ENCODE results near the gene PIGC. TPM values are rescaled to one million over a fixed set of nuclear protein-coding genes. Genes with fewer than 3 reads are reported as not detected.
A peak's percentile ranks its signal among the peaks of the same experiment; 100 is the strongest.

PIGC gene
- total and polyA plus RNA-seq, 9 donors, result 22.7 to 31.6 (median 26.0) TPM

- H3K4me1 ChIP-seq (ENCODE audit: control insufficient read depth, insufficient read depth, low read length), result peaks cover 5% of the 10 kb centered on the region
- no peaks in the 10 kb centered on the region for H3K36me3 ChIP-seq (ENCODE audit: control insufficient read depth, insufficient read depth, low read length)
- H3K4me3 ChIP-seq (ENCODE audit: low read length), result no peak overlapping the region
- DNase-seq, result no peak
- H3K9me3 ChIP-seq (replicated peaks; ENCODE audit: control insufficient read depth, low read depth, low read length), result no peaks in the 10 kb centered on the region
- no peaks in the 10 kb centered on the region for H3K27me3 ChIP-seq (ENCODE audit: control insufficient read depth, insufficient read depth, low read length)
- H3K27ac ChIP-seq (ENCODE audit: low read length), result no peak overlapping the region
- WGBS (ENCODE audit: insufficient coverage), result 86% methylated on average over 3 of the region's 5 CpGs
These were observed 21.8 kb downstream of the PIGC start for GRCh38 chr1:172421974-172422604.

GRCh38 chr1:172420385-172420784 lies 23.5 kb downstream of the PIGC start, which contains the start of gene C1orf105:
Gene C1orf105, plus strand, starts transcription at chr1:172420685. Its CDS starts 201 bp downstream, at chr1:172420886.
- H3K9me3 ChIP-seq (replicated peaks; ENCODE audit: control insufficient read depth, low read depth, low read length), result no peaks in the 10 kb centered on the region
- no peak within 1 kb of the TSS for H3K4me3 ChIP-seq (ENCODE audit: low read length)
- H3K4me1 ChIP-seq (ENCODE audit: control insufficient read depth, insufficient read depth, low read length), result peaks cover 5% of the 10 kb centered on the region
- H3K27me3 ChIP-seq (ENCODE audit: control insufficient read depth, insufficient read depth, low read length), result no peaks in the 10 kb centered on the region
- no CpG with 5 or more reads among the region's 1 CpG for WGBS (ENCODE audit: insufficient coverage)
- H3K27ac ChIP-seq (ENCODE audit: low read length), result no peak within 1 kb of the TSS
- no peaks in the 10 kb centered on the region for H3K36me3 ChIP-seq (ENCODE audit: control insufficient read depth, insufficient read depth, low read length)
- no peak for DNase-seq

GRCh38 chr1:172417557-172417956 lies 26.3 kb downstream of the PIGC start:
- no peaks in the 10 kb centered on the region for H3K27me3 ChIP-seq (ENCODE audit: control insufficient read depth, insufficient read depth, low read length)
- DNase-seq, result no peak
- 57% methylated on average over 1 of the region's 1 CpG for WGBS (ENCODE audit: insufficient coverage)
- peaks cover 2% of the 10 kb centered on the region for H3K36me3 ChIP-seq (ENCODE audit: control insufficient read depth, insufficient read depth, low read length)
- peaks cover 5% of the 10 kb centered on the region for H3K4me1 ChIP-seq (ENCODE audit: control insufficient read depth, insufficient read depth, low read length)
- H3K9me3 ChIP-seq (replicated peaks; ENCODE audit: control insufficient read depth, low read depth, low read length), result no peaks in the 10 kb centered on the region
- no peak overlapping the region for H3K27ac ChIP-seq (ENCODE audit: low read length)
- H3K4me3 ChIP-seq (ENCODE audit: low read length), result no peak overlapping the region

- no peak overlapping the region for H3K4me3 ChIP-seq (ENCODE audit: low read length)
- 50% methylated on average over 2 of the region's 4 CpGs for WGBS (ENCODE audit: insufficient coverage)
- DNase-seq, result no peak
- no peak overlapping the region for H3K27ac ChIP-seq (ENCODE audit: low read length)
- H3K9me3 ChIP-seq (replicated peaks; ENCODE audit: control insufficient read depth, low read depth, low read length), result no peaks in the 10 kb centered on the region
- peaks cover 2% of the 10 kb centered on the region for H3K36me3 ChIP-seq (ENCODE audit: control insufficient read depth, insufficient read depth, low read length)
- H3K27me3 ChIP-seq (ENCODE audit: control insufficient read depth, insufficient read depth, low read length), result no peaks in the 10 kb centered on the region
- no peaks in the 10 kb centered on the region for H3K4me1 ChIP-seq (ENCODE audit: control insufficient read depth, insufficient read depth, low read length)
These were observed 27.3 kb downstream of the PIGC start for GRCh38 chr1:172416496-172417035.

- Histone ChIP-seq H3K4me1 (ENCODE audit: control insufficient read depth, insufficient read depth, low read length) (no peaks in the 10 kb centered on the region), H3K9me3 (replicated peaks; ENCODE audit: control insufficient read depth, low read depth, low read length) (no peaks in the 10 kb centered on the region), H3K4me3 (ENCODE audit: low read length) (no peak overlapping the region), H3K27me3 (ENCODE audit: control insufficient read depth, insufficient read depth, low read length) (no peaks in the 10 kb centered on the region), H3K36me3 (ENCODE audit: control insufficient read depth, insufficient read depth, low read length) (peaks cover 2% of the 10 kb centered on the region), H3K27ac (ENCODE audit: low read length) (no peak overlapping the region)
- DNase-seq, result no peak
These were observed 29.5 kb downstream of the PIGC start for GRCh38 chr1:172414331-172414730.

- Histone ChIP-seq H3K9me3 (replicated peaks; ENCODE audit: control insufficient read depth, low read depth, low read length) (no peaks in the 10 kb centered on the region), H3K27ac (ENCODE audit: low read length) (no peak overlapping the region), H3K36me3 (ENCODE audit: control insufficient read depth, insufficient read depth, low read length) (peaks cover 2% of the 10 kb centered on the region), H3K27me3 (ENCODE audit: control insufficient read depth, insufficient read depth, low read length) (no peaks in the 10 kb centered on the region), H3K4me3 (ENCODE audit: low read length) (no peak overlapping the region), H3K4me1 (ENCODE audit: control insufficient read depth, insufficient read depth, low read length) (no peaks in the 10 kb centered on the region)
- DNase-seq, result no peak
- no CpG with 5 or more reads among the region's 2 CpGs for WGBS (ENCODE audit: insufficient coverage)
These were observed 32.0 kb downstream of the PIGC start for GRCh38 chr1:172411791-172412338.

- Histone ChIP-seq H3K27me3 (ENCODE audit: control insufficient read depth, insufficient read depth, low read length) (no peaks in the 10 kb centered on the region), H3K4me1 (ENCODE audit: control insufficient read depth, insufficient read depth, low read length) (no peaks in the 10 kb centered on the region), H3K36me3 (ENCODE audit: control insufficient read depth, insufficient read depth, low read length) (peaks cover 2% of the 10 kb centered on the region), H3K9me3 (replicated peaks; ENCODE audit: control insufficient read depth, low read depth, low read length) (no peaks in the 10 kb centered on the region), H3K27ac (ENCODE audit: low read length) (no peak overlapping the region), H3K4me3 (ENCODE audit: low read length) (no peak overlapping the region)
- no CpG with 5 or more reads among the region's 1 CpG for WGBS (ENCODE audit: insufficient coverage)
- no peak for DNase-seq
These were observed 33.8 kb downstream of the PIGC start for GRCh38 chr1:172410027-172410426.

GRCh38 chr1:172408958-172409357 lies 34.9 kb downstream of the PIGC start:
- no CpG with 5 or more reads among the region's 1 CpG for WGBS (ENCODE audit: insufficient coverage)
- no peaks in the 10 kb centered on the region for H3K9me3 ChIP-seq (replicated peaks; ENCODE audit: control insufficient read depth, low read depth, low read length)
- H3K4me1 ChIP-seq (ENCODE audit: control insufficient read depth, insufficient read depth, low read length), result no peaks in the 10 kb centered on the region
- peak; percentile 80 for DNase-seq
- no peak overlapping the region for H3K4me3 ChIP-seq (ENCODE audit: low read length)
- no peak overlapping the region for H3K27ac ChIP-seq (ENCODE audit: low read length)
- H3K27me3 ChIP-seq (ENCODE audit: control insufficient read depth, insufficient read depth, low read length), result no peaks in the 10 kb centered on the region
- H3K36me3 ChIP-seq (ENCODE audit: control insufficient read depth, insufficient read depth, low read length), result peaks cover 2% of the 10 kb centered on the region

- DNase-seq, result no peak
- Histone ChIP-seq H3K36me3 (ENCODE audit: control insufficient read depth, insufficient read depth, low read length) (no peaks in the 10 kb centered on the region), H3K9me3 (replicated peaks; ENCODE audit: control insufficient read depth, low read depth, low read length) (no peaks in the 10 kb centered on the region), H3K4me3 (ENCODE audit: low read length) (no peak overlapping the region), H3K27ac (ENCODE audit: low read length) (no peak overlapping the region), H3K27me3 (ENCODE audit: control insufficient read depth, insufficient read depth, low read length) (no peaks in the 10 kb centered on the region), H3K4me1 (ENCODE audit: control insufficient read depth, insufficient read depth, low read length) (no peaks in the 10 kb centered on the region)
- no CpG with 5 or more reads among the region's 1 CpG for WGBS (ENCODE audit: insufficient coverage)
These were observed 36.9 kb downstream of the PIGC start for GRCh38 chr1:172406968-172407367.

GRCh38 chr1:172405912-172406311 lies 38.0 kb downstream of the PIGC start:
- no peaks in the 10 kb centered on the region for H3K27me3 ChIP-seq (ENCODE audit: control insufficient read depth, insufficient read depth, low read length)
- H3K9me3 ChIP-seq (replicated peaks; ENCODE audit: control insufficient read depth, low read depth, low read length), result no peaks in the 10 kb centered on the region
- H3K27ac ChIP-seq (ENCODE audit: low read length), result no peak overlapping the region
- H3K4me3 ChIP-seq (ENCODE audit: low read length), result no peak overlapping the region
- DNase-seq, result no peak
- H3K36me3 ChIP-seq (ENCODE audit: control insufficient read depth, insufficient read depth, low read length), result no peaks in the 10 kb centered on the region
- H3K4me1 ChIP-seq (ENCODE audit: control insufficient read depth, insufficient read depth, low read length), result no peaks in the 10 kb centered on the region
